GM19438 (cell line): Measurements from ENCODE around the gene DPEP3.
"Not testable (repeated sequence)": the region's sequence is repeated elsewhere in the genome, so short reads cannot be mapped to it uniquely, and the experiment has no call there.

Experiments used
- ATAC-seq: cut with Tn5 transposase; IDR thresholded peaks from one replicate; pipeline ENCODE4 v1.9.1; 2021; ENCODE audit warnings: low read depth; ENCODE audit not compliant: unreplicated experiment

DPEP3 gene

DNA sequence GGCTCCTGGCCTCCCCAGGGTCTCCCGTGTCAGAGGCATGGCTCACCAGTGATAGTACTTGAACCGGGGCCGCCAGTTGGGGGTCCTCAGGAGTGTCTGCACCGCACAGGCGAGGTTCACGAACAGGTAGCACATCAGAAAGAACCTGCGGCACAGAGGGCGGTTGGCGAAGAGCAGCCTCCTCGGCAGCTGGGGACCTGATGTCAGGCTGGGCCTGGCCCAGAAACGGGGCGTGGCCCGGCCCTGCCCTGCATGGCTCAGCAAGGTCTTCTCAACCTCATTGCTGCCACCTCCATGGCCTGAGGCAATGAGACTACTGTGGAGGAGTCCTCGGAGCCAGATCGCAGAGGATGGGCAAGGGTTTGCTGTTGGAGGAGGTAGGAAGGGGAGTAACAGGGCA is 32.3 kb downstream of the DPEP3 start:
- ATAC-seq = no peak

DNA sequence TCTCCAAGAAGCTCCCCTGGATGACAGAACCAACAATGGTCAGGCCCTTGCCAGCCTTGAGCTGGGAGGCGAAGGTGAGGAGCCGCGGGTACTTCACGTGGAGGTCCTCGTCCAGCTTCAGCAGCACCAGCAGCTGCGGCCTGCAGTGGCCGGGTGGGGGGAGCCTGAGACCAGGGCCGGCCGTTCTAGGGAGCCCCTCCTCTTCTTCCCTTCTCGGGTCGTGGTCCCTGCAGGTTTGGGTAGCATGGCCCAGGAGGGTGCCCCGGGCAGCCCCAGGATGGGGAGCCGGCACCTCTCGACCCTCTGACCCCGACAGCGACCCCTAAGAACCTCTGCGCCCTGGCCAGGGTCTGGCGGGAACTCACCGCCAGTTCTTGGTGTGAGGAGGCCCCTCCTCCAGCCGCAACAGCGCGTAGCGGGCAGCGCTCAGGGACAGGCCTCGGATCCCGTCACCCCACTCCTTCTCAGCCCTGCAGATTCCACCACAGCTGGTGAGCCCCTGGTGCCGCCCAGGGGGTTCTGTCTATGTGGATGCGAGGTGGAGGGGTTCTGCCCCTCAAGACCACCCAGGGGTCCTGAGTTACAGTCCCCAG is 33.2 kb downstream of the DPEP3 start:
- ATAC-seq = no peak

DNA sequence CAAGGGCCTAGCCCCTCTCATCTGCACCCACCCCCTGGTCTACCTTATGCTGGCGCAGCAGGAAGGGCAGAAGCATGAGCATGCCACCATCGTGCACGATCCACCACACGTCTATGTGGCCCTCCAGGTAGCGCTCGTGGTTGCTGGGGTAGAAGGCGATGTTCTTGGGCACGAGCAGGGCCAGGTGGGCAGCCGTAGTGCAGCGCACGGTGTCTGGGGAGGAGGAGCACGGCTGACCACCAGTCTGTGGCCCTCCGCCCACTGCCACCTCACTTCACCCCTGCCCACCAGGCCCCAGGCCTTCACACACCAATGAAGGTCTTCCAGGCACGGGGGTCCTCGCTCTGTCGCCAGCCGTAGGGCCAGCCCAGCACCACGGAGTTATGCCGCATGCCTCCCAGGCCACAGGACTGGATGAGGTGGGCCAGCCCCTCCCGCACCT is 34.1 kb downstream of the DPEP3 start:
- no peak for ATAC-seq

DNA sequence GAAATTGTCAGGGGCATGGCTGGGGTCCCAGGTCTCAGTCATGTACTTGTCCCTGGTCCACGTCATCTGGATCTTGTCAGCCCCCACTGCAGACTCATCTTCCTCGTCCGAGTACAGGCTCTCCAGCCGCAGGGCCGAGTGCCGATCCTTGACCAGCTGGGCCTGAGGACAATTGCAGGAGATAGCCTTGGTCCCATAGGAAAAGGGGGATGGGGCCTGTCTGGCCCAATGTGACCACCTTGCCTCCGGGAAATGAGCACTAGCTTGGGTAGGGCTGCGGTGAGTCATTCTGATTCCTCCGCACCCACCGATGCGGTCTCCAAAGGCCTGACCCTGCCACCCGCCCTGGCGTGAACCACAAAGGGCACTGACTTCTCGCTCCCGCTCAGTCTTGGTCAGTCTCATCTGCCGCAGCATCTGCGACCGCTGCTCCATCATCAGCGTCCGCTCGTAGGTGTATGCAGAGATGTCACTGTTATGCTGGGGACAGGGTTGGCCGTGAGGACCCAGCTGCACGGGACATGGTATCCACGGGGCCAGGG is 34.8 kb downstream of the DPEP3 start:
- ATAC-seq = no peak

DNA sequence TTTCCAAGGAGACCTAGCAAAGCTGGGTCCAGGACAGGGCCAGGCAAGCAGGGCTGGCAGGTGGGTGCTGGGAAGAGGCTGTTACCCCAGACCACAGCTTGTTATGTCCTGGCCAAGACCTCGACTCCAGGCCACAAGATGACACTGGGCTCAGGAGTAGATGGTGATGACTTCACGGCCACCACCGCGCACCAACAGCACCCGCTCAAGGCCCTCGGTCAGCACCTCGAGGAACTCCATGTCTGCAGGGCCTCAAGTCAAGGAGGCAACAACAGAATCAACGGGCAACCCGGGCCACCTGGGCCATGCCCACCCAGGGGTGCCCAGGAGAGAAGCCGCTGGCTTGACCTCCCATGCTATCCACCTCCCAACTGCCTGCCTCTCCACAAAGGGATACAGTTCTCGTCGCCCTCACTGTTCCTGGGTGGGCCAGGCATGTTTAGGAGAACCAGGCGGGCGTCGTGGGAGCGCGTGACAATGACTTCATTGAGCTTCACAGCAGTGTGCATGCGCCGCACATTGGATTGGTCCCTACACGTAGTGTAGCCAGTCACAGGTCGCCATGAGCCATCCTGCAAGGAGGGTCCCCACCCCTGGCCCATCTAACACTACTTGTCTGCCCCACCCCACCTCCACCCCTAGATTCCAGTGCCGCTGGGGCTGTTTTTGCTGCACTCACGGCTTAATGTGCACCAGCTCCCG is 35.5 kb downstream of the DPEP3 start:
- no peak for ATAC-seq

DNA sequence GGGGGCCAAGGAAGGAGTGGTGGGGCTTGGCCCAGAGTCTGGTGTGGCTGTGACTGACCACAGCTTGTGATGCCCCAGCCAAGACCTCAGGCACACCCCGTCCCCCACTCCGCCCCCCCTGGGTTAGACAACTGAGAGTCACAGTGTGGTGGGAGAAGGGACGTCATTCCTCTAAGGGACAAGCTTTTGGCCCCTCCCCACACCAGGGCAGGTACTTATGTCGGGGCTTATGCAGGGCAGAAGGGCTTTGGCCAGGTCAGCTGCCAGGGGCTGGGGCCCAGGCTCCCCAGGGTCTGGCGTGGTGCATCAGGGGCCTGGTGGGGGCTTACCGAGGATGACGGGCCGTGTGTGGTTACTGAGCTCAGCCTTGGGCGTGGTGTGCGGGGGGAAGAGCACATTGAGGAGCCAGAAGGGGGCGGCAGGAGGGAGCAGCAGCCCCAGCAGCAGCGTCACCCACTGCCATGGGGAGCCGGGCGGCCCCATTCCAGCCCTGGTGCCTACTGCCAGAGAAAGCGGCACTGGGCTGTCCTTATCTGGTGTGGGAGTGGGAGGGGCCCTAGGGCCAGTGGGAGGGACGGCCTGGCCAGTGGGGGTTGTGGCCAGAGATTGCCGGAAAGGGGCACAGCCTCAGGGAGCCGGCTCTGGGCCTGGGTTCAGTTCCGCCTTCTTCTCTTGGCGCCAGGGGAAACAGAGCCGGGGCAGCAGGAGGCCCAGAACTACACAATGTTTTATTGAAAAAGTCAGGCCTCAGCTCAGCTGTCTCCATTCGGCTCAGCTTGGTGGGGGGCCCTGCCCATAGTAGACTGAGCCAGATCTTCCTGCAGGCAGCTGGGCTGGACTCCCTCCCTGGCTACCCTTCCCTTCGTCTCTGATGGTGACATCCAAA is 36.4 kb downstream of the DPEP3 start, which contains the start of gene LCAT:
Gene LCAT, minus strand, starts transcription at position 502 of the 886 bp plus-strand sequence. Its CDS starts 19 bp downstream, at position 483.
- ATAC-seq = no peak

DNA sequence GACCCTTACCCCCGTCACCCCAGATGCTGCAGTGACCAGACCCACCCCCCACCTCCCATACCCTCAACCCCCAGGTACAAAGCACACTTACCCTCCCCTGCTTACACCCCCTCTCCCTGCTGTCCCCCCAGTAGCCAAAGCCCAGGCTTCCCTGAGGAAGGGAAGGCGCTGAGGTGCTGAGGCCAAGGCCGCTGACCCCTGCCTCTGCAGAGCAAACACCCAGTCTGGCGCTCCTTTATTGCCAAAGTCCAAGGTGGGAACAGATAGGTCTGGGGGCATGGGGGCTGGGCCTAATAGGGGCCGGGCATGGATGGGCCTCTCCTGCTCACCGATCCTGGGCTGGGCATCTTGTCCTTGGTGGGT is 37.1 kb downstream of the DPEP3 start:
- ATAC-seq = no peak

DNA sequence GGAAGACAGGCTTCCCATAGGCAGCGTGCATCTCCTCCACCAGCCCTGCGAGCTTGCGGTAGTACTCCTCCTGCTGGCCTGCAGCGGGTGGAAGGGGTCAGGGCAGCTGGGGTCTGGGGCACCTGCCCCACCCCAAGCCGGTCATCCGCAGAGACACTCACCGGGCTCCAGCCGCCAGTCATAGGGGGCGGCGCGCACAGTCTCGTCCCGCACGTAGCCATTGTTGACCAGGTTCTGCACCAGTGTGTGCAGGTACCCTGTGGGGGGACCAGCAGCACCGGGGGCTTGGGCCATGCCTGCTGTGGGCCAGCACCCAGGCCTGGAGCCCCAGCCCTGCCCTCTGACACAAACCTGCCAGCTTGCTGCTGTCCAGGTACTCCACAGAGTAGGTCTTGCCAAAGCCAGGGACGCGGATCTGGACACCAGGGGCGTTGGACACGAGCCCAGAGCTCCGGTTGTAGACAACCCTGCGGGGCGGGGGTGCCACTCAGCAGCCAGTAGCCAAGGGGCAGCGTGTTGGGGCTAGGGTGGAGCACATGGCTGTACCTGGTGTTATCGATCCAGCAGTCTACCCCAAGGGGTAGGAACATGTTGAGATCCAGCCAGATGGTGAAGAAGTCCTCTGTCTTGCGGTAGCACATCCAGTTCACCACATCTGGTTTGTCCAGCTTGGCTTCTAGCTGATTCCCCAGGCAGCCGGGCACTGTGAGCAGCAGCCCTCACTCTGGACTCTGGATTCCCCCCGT is 37.6 kb downstream of the DPEP3 start:
- no peak for ATAC-seq

DNA sequence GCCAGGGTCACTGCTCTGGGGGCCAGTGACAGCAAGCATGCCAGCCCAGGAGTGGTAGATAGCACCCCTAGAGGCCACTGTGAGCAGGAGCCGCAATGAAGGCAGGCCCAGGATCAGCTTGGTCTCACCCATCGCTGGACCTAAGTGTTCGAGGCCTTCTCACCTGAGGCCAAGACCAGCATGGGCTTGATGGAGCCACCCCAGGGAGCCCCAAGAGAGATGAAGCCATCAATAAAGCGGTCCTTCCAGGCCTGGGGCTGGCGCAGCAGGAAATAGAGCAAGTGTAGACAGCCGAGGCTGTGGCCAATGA is 38.1 kb downstream of the DPEP3 start:
- ATAC-seq = no peak

DNA sequence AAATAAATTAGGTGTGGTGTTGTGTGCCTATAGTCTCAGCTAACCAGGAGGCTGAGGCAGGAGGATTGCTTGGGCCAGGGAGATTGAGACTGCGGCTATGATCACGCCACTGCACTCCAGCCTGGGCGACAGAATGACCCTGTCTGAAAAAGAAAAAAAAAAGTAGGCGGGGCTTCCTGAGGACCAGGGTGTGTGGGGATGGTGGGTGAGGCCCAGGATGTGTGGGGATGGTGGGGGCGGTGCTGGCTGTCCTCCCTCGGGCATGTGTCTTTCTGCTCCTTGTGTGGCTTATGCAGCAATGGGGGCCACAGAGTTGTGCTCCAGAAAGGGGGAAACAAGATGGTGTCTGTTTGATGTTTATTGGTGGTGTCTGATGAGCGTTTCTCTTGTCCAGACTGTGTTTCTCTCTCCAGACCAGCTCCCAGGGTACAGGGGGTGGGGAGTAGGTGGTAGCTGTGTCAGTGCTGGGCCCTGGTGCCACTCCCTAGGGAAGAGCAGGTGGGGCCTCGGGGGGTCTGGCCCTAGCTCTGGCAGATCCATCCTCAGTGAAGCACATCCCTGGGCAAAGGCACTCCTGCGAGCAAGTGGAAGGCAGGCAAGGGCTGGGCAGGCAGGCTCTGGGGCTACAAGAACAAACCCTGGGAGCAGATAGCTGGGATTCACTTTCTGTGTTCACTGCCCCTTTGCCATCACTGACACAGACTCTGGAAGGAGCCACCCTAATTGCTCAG is 38.7 kb downstream of the DPEP3 start:
- ATAC-seq = no peak

DNA sequence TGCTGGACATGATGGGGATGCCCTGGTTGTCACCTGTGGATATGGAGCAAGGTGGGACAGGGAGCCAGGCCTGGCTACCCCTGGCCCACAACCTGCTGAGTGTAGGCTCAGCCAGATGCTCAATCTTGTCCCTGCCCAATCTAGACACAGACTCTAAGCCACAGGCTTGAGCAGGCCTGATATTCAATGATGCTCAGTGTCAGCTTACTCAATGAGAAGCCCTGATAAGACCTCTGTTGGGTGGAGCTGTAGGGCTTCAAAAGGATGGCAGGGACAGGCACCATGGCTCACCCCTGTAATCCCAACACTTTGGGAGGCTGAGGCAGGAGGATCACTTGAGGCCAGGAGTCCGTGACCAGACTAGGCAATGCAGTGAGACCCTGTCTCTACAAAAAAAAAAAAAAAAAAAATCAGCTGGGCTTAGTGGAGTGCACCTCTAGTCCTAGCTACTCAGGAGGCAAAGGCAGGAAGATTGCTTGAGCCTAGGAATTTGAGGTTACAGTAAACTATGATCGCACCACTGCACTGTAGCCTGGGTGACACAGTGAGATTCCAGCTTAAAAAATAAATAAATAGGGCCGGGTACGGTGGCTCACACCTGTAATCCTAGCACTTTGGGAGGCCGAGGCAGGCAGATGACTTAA is 39.7 kb downstream of the DPEP3 start:
- no peak for ATAC-seq

DNA sequence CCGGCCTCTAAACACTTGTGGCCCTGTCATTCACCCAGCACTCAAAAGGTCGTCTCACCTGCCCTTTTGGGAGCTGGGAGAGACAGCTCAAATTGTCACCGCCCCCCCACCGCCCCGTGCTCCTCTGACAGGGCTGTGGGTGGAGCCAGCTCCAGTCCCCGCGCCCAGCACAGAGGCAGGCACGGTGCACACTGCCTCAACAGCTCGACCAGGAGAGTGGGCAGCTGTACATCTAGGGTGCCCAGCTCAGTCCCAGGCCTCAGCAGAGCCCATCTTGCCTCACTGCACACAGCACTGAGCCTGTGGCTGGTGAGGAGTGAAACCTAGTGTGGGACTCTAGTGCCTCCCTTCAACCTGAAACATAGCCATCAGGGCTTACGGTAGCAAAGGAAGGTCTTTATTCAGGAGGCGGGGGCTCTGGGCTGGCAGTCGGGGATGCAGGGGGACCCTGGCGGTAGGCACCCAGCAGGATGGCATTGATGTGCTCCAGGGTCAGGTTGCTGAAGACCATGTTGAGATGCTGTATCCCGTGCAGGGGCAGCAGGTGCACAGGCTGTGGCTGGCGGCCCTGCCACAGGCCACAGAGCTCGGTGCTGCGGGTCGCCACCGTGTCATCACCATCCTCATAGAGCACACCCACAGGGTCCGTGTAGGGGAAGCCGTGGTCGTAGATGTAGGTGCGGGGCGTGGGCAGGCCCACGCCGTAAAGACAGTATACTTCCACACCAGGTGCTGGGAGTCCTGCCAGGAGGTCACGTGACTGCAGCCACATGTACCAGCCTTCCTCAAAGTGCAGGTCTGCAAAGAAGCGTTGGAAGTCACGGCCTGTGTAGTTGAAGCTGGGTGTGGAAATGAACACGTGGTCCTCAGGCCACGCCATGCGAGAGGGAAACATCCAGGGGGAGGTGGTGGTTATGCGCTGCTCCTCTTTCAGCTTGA is 40.5 kb downstream of the DPEP3 start:
- ATAC-seq = no peak

DNA sequence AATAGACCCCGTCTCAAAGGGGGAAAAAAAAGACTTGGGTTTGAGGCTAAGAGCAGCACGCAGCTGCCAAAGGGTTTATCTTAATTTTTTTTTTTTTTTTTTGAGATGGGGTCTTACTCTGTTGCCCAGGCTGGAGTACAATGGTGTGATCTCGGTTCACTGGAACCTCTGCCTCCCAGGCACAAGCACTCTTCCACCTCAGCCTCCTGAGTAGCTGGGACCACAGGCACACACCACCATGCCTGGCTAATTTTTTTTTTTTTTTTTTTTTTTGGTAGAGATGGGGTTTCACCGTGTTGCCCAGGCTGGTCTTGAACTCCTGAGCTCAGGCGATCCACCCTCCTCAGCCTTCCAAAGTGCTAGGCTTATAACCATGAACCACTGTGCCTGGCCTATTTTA is 42.6 kb downstream of the DPEP3 start:
- not testable (repeated sequence) for ATAC-seq

DNA sequence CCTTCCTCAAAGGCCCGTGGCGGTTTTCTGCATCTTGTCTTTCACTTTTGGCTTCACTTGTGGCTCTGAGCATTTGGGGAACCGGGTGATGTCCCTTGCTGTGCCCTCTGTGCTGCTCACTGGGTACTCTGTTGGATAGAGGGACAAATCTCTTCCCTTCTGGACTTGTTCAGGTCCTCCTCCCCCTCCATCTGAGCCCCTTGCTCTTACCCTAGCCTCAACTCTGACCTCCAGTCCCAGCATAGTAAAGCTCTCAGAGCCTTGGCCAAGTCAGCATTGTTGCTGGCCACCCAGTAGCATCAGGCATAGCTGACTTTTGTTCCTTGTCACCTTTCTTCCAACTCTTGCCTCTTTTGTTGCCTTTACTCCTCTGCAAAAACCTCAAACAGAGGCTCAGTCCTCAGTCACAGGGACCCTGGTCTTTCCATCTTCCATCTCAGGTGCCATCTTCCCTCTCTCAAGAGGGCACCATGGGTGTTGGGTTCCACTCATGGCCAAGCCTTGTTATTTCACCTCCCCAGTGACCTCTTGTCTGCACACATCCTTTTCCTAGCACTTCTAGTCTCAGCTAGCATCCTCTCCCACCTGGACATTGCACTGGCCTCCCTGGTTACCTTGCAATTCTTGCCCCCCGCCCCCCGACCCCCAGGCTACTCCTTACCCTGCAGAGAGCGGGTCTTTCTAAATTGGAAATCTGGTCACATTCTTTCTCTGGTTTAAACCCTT is 43.3 kb downstream of the DPEP3 start:
- peak; percentile 51 for ATAC-seq

DNA sequence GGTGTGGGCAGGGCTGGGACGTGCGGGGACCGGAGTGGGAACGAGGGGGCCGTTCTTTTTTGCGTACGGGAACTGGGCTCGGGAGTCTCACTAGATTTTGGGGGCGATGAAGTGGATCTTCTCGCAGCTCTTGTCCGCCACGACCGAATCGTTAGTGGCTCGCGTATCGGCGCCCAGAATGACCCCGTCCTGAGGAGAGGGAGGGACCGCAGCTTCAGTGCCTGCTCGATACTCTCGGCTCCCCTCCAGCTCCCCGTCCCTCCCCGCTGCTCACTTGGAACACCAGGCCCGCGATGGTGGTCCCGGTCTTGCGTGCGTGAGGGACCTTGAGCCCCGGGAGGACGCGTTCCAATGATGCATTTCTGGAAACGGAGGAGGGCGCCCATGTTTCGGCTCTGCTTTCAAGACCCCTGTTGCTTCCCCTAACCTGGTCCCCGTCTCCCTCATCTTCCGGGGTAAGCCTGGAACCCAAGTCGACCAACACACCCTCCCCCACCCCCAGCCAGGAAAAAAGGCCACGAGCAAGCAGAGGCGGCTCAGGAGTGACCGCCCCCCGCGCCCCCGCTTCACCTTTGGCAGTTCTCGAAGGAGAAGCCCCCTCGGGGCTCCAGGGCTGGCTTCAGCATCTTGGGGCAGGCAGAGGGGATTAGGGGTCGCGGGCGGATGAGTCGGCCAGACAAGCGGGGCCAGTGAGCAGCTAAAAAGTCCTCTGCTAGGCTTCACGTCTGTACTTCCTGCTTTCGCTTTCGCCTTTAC is 44.0 kb downstream of the DPEP3 start, which contains the start of gene PSMB10:
Gene PSMB10, minus strand, starts transcription at position 727 of the 756 bp plus-strand sequence. Its CDS starts 101 bp downstream, at position 626.
- ATAC-seq = no peak

DNA sequence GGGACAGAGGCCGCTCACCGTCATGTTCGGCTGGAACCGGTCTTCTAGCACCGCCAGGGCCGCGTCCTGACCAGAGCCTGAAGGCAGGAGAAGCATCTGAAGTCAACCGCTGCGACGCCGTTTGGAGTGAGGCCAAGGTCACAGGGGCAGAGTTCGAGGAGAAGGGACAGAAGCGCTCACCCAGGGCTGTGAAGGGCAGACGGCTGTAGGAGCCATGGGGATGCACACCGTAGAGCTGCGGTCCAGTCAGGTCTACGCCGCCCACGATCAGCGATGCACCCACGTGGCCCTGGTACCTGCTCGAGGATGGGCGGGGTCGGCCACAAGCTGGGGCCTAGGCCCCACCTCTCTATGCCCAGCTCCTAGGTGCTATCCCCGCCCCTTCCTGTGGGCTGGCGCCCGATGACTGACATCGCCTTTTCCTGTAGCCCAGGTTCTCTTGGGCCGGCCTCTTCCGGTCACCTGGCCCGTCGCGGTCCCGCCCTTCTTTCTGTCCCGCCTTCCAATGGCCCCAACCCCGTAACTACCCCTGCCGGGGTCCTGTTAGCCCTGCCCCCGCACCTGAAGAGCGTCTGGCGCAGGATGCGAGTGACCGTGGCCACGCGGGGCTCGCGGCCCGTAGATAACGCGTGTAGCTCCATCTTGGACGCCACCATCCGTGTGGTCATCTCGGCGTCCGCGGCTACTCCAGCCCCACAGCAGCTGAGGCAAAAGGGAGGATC is 44.7 kb downstream of the DPEP3 start:
- ATAC-seq = peak; percentile 84
